HL-60/S4 treated with phorbol 12-myristate 13-acetate at 8.2 ng/mL for 4 days and 3 days (cell line): ENCODE measurements around the gene LFNG.

Experiments
- in situ Hi-C: fragments of 300-500 bp; cut with MboI; formaldehyde crosslinking; loops from 2 replicates; pipeline ENCODE4 v1.15.0; 2022; ENCODE audit warnings: low sequenced_read_pairs

LFNG gene

GRCh38 chr7:2566890-2567678 is 47.5 kb downstream of the LFNG start:
- in situ Hi-C loops, result no loop called here

DNA sequence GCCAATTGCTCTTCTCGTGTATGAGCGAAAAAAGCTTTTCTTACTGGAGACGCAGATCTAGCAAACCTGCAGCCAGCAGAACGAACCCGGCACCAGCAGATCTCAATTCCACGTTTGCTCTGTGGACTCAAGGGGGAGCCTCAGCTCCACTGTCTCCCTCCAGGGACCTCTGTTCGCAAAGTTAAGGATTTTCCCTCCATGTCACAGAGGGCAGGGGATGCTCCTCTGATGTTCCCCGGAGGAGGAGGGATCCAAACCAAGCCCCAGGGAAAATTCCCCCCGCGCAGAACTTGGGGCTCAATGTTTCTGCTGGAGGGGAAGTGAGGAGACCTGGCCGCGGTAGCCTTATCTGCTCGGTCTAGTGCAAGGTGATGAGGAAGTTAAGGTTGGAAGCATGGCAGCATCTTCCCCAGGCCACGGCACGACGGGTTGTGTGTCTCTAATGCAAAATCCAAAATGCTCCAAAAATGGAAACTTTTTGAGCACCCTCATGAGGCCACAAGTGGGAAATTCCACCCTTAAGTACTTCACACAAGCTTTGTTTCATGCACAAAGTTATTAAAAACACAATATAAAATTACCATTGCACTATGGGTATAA is 48.2 kb downstream of the LFNG start:
- in situ Hi-C loops, result no loop called here

- in situ Hi-C loops, result no loop called here
Measured at GRCh38 chr7:2568521-2569223, 49.1 kb downstream of the LFNG start.

- in situ Hi-C loops, result no loop called here
Measured at GRCh38 chr7:2569421-2569820, 49.8 kb downstream of the LFNG start.

- in situ Hi-C loops, result no loop called here
Measured at GRCh38 chr7:2570021-2570420, 50.4 kb downstream of the LFNG start.

- in situ Hi-C loops, result no loop called here
Measured at GRCh38 chr7:2571409-2571808, 51.8 kb downstream of the LFNG start.

DNA sequence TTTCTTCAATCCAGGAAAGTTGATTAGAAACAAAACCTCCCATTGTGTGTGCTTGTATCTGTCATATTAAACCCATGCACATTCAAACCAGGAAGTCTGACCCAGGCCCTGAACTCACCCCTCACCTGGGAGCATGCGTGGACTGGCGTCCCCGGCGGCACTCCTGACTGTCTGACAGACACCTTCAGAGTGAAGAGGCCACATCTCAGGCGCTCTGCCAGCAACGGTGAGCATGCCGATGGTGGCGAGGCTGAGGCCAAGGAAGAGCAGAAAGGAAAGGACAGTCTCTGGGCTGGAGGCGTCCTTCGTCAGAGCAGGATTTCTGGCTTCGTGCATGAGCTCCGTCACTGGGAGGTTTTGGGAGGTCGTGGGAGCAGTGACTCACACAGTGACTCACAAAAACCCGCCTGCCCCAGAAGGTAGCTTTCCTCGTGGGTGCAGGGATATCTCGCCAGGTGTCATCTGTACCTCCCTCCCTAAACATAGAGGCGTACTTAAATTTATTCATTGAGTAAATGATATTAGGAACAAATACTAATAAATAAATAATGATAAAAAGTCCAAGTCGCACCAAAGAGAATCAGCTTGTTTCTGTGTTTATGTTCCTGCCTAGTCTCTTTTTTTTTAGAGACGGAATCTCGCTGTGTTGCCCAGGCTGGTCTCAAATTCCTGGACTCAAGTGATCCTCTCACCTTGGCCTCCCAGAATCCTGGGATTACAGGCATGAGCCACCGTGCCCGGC is 52.7 kb downstream of the LFNG start:
- in situ Hi-C loops, result no loop called here

GRCh38 chr7:2573761-2574160 is 54.2 kb downstream of the LFNG start:
- in situ Hi-C loops, result no loop called here

- in situ Hi-C loops, result no loop called here
Measured at GRCh38 chr7:2575046-2575732, 55.6 kb downstream of the LFNG start.

DNA sequence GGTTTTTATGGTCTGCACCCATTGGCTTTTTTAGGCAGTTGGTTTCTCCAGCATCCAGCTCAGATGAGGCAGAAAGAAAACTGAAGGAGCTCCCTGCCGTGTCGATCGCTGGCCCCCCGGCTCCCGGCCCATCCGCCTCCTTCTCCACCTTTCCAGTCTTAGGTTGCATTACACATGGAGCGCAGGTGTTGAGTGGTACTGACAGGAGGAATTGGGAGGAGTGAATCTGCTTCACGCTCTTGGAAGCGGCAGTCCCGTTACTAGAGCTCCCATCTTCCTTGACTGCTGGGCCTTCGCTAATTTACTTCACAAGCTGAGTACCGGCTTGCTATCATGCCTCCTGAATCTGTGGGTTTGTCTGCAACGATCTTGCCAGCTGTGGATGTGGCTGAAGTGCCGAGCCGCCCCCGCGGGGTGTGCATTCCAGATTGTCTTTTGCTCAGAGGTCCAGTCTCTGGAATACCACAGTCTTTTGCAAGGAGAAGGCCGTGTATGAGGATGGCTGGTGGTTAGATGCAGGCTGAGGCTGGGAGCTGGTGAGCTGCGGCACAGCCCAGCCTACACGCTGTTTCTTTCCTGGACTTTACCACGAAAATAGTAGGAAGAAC is 56.3 kb downstream of the LFNG start:
- in situ Hi-C loops, result no loop called here

GRCh38 chr7:2576742-2577491 is 57.3 kb downstream of the LFNG start:
- in situ Hi-C loops, result no loop called here
